GM19035 (cell line): Measurements from ENCODE around the gene HAGH.

Experiments used
- ATAC-seq: cut with Tn5 transposase; IDR thresholded peaks from one replicate; pipeline ENCODE4 v1.9.1; 2021; ENCODE audit not compliant: unreplicated experiment

The HAGH gene

GRCh38 chr16:1765826-1766225 lies 60.8 kb downstream of the HAGH start:
- no peak for ATAC-seq

GRCh38 chr16:1764971-1765370 lies 61.7 kb downstream of the HAGH start:
- no peak for ATAC-seq

- ATAC-seq: no peak
Observed at GRCh38 chr16:1763521-1764511, 62.8 kb downstream of the HAGH start.

GRCh38 chr16:1762879-1763520 lies 63.6 kb downstream of the HAGH start:
- no peak for ATAC-seq

- ATAC-seq: no peak
Observed at GRCh38 chr16:1762196-1762878, 64.3 kb downstream of the HAGH start.

GRCh38 chr16:1761751-1762150 lies 64.9 kb downstream of the HAGH start:
- no peak for ATAC-seq

GRCh38 chr16:1760911-1761310 lies 65.7 kb downstream of the HAGH start:
- ATAC-seq: no peak

GRCh38 chr16:1759511-1759910 lies 67.1 kb downstream of the HAGH start:
- no peak for ATAC-seq

GRCh38 chr16:1758923-1759322 lies 67.7 kb downstream of the HAGH start:
- ATAC-seq: no peak

- no peak for ATAC-seq
Observed at GRCh38 chr16:1757714-1758461, 68.7 kb downstream of the HAGH start.
